PC-3 (cell line): Measurements from ENCODE around the gene DNAH17.

Source experiments
- CTCF ChIP-seq: fragments of 300-600 bp; sonication (generic); conservative IDR thresholded peaks from 2 replicates; pipeline ENCODE4 v1.5.1; 2017; ENCODE audit warnings: antibody characterized with exemption, low read depth, mild to moderate bottlenecking, low read length
- EZH2 ChIP-seq: fragments of 300-600 bp; sonication (generic); IDR thresholded peaks from one replicate; pipeline ENCODE4 v1.6.1; 2017; ENCODE audit warnings: antibody characterized with exemption, mild to moderate bottlenecking, low read length; ENCODE audit not compliant: unreplicated experiment
- EZH2phosphoT487 ChIP-seq: fragments of 300-600 bp; sonication (generic); IDR thresholded peaks from 2 replicates; pipeline ENCODE4 v1.6.1; 2018; ENCODE audit warnings: mild to moderate bottlenecking, antibody characterized with exemption, low read length, borderline replicate concordance

- no peak for TF ChIP-seq CTCF
- no peak for TF ChIP-seq EZH2
- TF ChIP-seq EZH2phosphoT487: no peak
These were observed 64.2 kb downstream of the DNAH17 start for GRCh38 chr17:78512976-78513375.
